ENCODE data around the gene MRPL57.
"Not testable (repeated sequence)": the region's sequence is repeated elsewhere in the genome, so short reads cannot be mapped to it uniquely, and the experiment has no call there.

MRPL57 gene

GRCh38 chr13:21197606-21198225 is 21.3 kb downstream of the MRPL57 start:
- not testable (repeated sequence) for DNase-seq

GRCh38 chr13:21198391-21198790 is 21.9 kb downstream of the MRPL57 start:
- not testable (repeated sequence) for DNase-seq

GRCh38 chr13:21201456-21202190 is 25.2 kb downstream of the MRPL57 start:
- DNase-seq = not testable (repeated sequence)

GRCh38 chr13:21202767-21203531 is 26.5 kb downstream of the MRPL57 start:
- no peak for DNase-seq

- no peak for DNase-seq
Measured at GRCh38 chr13:21208652-21209154, 32.2 kb downstream of the MRPL57 start.

GRCh38 chr13:21212138-21212775 is 35.8 kb downstream of the MRPL57 start:
- DNase-seq = no peak

- DNase-seq = not testable (repeated sequence)
Measured at GRCh38 chr13:21215419-21215818, 39.0 kb downstream of the MRPL57 start.

GRCh38 chr13:21216332-21216731 is 39.9 kb downstream of the MRPL57 start:
- DNase-seq = no peak

- DNase-seq = no peak
Measured at GRCh38 chr13:21218351-21219035, 42.0 kb downstream of the MRPL57 start.

- DNase-seq = no peak
Measured at GRCh38 chr13:21219036-21219381, 42.6 kb downstream of the MRPL57 start.

- not testable (repeated sequence) for DNase-seq
Measured at GRCh38 chr13:21219716-21220115, 43.3 kb downstream of the MRPL57 start.

- no peak for DNase-seq
Measured at GRCh38 chr13:21221268-21221667, 44.8 kb downstream of the MRPL57 start.

GRCh38 chr13:21225082-21225481 is 48.6 kb downstream of the MRPL57 start:
- DNase-seq = no peak

- peak in 1 of 2 donors; percentile 27 for DNase-seq
Measured at GRCh38 chr13:21225841-21226581, 49.6 kb downstream of the MRPL57 start.

- DNase-seq = no peak
Measured at GRCh38 chr13:21227917-21228316, 51.5 kb downstream of the MRPL57 start.
